KOPT-K1 (cell line): Measurements from ENCODE around the gene RASSF10.

Source experiments
- H3K27ac ChIP-seq: fragments of 200-600 bp; sonication (generic); 2 replicates; pipeline ENCODE4 v1.5.1; 2016; ENCODE audit warnings: antibody characterized with exemption, mild to moderate bottlenecking, low read depth, low read length; ENCODE audit not compliant: poor library complexity, severe bottlenecking
- H3K36me3 ChIP-seq: fragments of 200-600 bp; sonication (generic); 2 replicates; pipeline ENCODE4 v1.5.1; 2017; ENCODE audit warnings: antibody characterized with exemption, mild to moderate bottlenecking, low read length, moderate library complexity; ENCODE audit not compliant: insufficient read depth
- H3K9me3 ChIP-seq: fragments of 200-600 bp; sonication (generic); 2 replicates; pipeline ENCODE4 v1.5.1; 2017; ENCODE audit warnings: antibody characterized with exemption, low read length, mild to moderate bottlenecking; ENCODE audit not compliant: insufficient read depth, poor library complexity, severe bottlenecking

RASSF10 gene

GRCh38 chr11:13007182-13008060, 1.7 kb upstream of the RASSF10 start:
- Histone ChIP-seq H3K9me3 (no peaks in the 10 kb centered on the region), H3K27ac (no peak overlapping the region), H3K36me3 (no peaks in the 10 kb centered on the region)

DNA sequence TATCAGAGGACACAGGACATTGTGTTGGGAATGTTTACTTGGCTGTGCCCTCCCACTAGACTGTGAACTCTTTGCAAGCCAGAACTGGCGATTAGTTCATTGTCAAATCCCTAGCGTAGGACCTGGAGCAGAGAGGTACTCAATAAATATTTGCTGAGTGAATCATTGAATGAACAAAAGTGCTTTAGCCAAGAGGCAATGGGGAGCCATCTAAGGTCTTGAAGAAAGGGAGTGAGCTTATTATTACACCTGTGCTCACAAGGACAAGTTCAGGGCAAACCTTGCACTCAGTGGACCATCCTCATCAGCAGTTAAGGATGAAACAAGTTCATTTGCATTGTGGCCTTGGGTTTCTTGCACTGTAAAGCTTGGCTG, 1.1 kb upstream of the RASSF10 start:
- H3K27ac ChIP-seq: no peak overlapping the region

DNA sequence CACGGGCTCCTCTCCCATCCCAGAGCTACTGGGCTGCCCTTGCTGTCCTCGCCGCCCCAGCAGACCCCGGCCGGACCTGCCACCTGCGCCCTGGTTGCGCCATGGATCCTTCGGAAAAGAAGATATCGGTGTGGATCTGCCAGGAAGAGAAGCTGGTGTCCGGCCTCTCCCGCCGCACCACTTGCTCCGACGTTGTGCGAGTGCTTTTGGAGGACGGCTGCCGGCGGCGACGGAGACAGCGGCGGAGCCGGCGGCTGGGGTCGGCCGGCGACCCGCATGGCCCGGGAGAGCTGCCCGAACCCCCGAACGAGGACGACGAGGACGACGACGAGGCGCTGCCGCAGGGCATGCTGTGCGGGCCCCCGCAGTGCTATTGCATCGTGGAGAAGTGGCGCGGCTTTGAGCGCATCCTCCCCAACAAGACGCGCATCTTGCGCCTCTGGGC, 382 bp downstream of the RASSF10 start:
- Histone ChIP-seq H3K36me3 (no peaks in the 10 kb centered on the region), H3K9me3 (no peaks in the 10 kb centered on the region), H3K27ac (no peak overlapping the region)

More for the DNA sequence above, 1.1 kb upstream of the RASSF10 start:
- Histone ChIP-seq H3K36me3 (no peaks in the 10 kb centered on the region), H3K9me3 (no peaks in the 10 kb centered on the region)

- H3K27ac ChIP-seq: no peak overlapping the region
- H3K9me3 ChIP-seq: no peaks in the 10 kb centered on the region
- H3K36me3 ChIP-seq: no peaks in the 10 kb centered on the region
Measured at GRCh38 chr11:13009921-13010748, 1.0 kb downstream of the RASSF10 start.

- Histone ChIP-seq H3K36me3 (no peaks in the 10 kb centered on the region), H3K27ac (no peak overlapping the region), H3K9me3 (no peaks in the 10 kb centered on the region)
Measured at GRCh38 chr11:13010749-13011465, 1.8 kb downstream of the RASSF10 start.

DNA sequence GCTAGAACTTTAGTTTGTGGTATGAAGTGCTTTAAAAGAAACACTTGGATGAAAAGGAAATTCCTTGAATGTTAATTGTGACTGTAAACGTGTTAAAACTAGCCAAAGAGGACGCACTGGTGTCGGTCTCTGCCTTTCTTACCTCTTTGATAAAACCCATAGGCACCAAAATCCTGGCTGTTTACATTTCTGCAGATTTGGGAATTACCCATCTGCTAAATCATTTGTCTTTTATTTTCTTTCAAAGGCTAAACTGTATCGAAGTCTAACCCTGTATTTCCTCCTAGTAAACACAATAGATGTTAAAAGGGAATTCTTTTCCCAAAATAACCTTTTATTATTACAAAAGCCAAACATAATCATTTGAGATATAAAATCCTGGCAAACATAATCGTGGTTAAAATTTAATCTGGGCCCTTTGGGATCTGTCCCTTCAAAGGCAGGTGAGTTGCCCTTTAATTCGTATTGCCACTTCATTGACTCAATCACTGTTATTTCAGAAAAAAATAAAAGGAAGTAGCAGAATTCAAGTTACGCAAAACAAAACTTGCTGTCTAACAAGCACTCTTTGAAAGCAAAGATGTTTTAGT, 2.4 kb downstream of the RASSF10 start:
- H3K27ac ChIP-seq: no peak overlapping the region
- H3K9me3 ChIP-seq: no peaks in the 10 kb centered on the region
- no peaks in the 10 kb centered on the region for H3K36me3 ChIP-seq

DNA sequence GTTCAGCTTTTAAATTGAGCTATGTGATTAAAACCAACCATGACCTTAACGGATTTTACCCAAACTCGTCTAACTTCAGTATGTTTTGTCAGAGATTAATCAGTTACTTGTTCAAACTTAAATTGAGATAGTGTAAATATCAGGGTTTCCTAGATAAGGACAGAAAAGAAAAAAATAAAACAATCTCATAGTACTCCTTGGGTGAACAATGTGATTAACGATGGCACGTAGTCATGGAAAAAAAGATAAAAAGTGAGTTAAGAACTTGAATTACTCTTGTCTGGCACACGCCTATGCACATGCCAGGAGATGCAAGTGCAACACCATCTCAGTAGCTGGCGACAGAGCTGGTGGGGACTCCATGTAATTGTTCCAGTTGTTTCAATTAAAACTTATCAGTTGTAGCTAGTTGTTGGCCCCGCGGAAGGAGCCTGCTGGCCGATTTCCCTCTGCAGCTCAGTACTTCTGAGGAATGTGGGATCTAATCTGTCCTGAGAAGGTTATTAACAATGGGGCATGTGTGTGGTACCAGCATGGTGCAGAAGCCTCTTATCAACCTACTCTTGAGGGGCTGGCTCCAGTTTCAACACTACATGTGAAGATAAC, 3.0 kb downstream of the RASSF10 start:
- Histone ChIP-seq H3K36me3 (no peaks in the 10 kb centered on the region), H3K27ac (no peak overlapping the region), H3K9me3 (no peaks in the 10 kb centered on the region)

- Histone ChIP-seq H3K27ac (no peak overlapping the region), H3K9me3 (no peaks in the 10 kb centered on the region), H3K36me3 (no peaks in the 10 kb centered on the region)
Measured at GRCh38 chr11:13013054-13013488, 4.0 kb downstream of the RASSF10 start.

GRCh38 chr11:13015753-13016152, 6.6 kb downstream of the RASSF10 start:
- H3K9me3 ChIP-seq: no peaks in the 10 kb centered on the region
- H3K27ac ChIP-seq: no peak overlapping the region
- no peaks in the 10 kb centered on the region for H3K36me3 ChIP-seq

- no peak overlapping the region for H3K27ac ChIP-seq
Measured at GRCh38 chr11:13016415-13016814, 7.3 kb downstream of the RASSF10 start.

DNA sequence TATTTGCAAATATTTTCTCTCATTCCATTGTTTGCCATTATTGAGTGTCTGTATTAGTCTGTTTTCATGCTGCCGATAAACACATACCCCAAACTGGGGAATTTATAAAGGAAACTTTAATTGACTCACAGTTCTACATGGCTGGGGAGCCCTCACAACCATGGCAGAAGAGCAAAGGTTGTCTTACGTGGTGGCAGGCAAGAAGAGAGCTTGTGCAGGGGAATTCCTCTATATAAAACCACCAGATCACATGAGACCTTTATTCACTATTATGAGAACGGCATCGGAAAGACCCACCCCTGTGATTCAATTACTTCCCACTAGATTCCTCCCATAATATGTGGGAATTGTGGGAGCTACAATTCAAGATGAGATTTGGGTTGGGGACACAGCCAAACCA, 10.2 kb downstream of the RASSF10 start:
- H3K27ac ChIP-seq: no peak overlapping the region
- H3K36me3 ChIP-seq: no peaks in the 10 kb centered on the region
- H3K9me3 ChIP-seq: no peaks in the 10 kb centered on the region

More at GRCh38 chr11:13016415-13016814, 7.3 kb downstream of the RASSF10 start:
- Histone ChIP-seq H3K36me3 (no peaks in the 10 kb centered on the region), H3K9me3 (no peaks in the 10 kb centered on the region)

DNA sequence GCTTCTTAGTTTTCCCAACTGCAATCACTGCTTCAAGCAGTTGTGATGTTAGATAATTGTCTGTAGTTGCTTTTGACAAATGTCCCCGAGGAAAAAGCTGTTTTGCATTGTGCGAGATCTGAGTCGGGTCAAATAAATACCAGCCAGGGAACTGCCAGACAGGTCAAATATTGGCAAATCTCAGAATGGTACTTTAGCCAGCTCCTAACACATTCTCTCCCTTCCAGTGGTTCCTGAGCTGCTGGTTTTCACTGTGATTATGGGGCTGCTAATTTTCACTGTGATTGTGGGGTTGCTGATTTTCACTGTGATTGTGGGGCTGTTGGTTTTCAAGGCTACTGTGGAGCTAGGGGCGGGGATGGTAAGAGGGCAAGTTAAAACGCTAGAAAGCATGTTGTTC, 14.3 kb downstream of the RASSF10 start:
- Histone ChIP-seq H3K27ac (no peak overlapping the region), H3K36me3 (no peaks in the 10 kb centered on the region), H3K9me3 (no peaks in the 10 kb centered on the region)

- Histone ChIP-seq H3K36me3 (no peaks in the 10 kb centered on the region), H3K27ac (no peak overlapping the region), H3K9me3 (no peaks in the 10 kb centered on the region)
Measured at GRCh38 chr11:13026722-13027121, 17.6 kb downstream of the RASSF10 start.

DNA sequence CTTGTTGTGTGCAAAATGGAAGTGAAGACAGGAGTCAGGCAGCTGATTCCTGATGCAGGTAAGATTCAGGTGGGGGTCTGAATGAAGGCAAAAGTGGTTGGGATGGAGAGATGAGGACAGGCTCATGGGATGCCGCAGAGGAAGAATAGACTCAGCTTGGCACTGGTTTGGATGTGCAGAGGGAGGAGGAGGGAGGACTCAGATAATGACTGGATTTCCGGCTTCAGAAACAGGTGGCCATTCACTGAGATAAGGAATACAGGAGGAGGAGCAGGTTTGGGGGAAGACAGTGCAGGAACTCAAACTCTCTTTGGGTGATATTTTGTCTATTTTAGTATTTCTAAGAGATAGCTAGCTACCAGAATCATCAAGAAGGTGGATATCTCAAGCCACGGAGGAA, 19.2 kb downstream of the RASSF10 start:
- no peaks in the 10 kb centered on the region for H3K36me3 ChIP-seq
- no peaks in the 10 kb centered on the region for H3K9me3 ChIP-seq
- H3K27ac ChIP-seq: no peak overlapping the region
